Nephron (organoid): Measurements from ENCODE around the gene TUT4.

ENCODE experiments used
- H3K27ac Mint-ChIP-seq, 3 experiments: 2 replicates each; pipeline ENCODE4 v1.8.0; 2020; ENCODE audit warnings: mixed read lengths in 3 of 3, mild to moderate bottlenecking in 2 of 3, moderate library complexity in 1 of 3
- H3K27me3 Mint-ChIP-seq: 2 replicates; pipeline ENCODE4 v1.8.0; 2021; ENCODE audit warnings: low read depth, mild to moderate bottlenecking, moderate library complexity, mixed read lengths
- H3K36me3 Mint-ChIP-seq: 2 replicates; pipeline ENCODE4 v1.8.0; 2020; ENCODE audit warnings: low read depth, mixed read lengths
- H3K4me1 Mint-ChIP-seq: 2 replicates; pipeline ENCODE4 v1.8.0; 2020; ENCODE audit warnings: mixed read lengths
- H3K4me3 Mint-ChIP-seq, 3 experiments: 2 replicates each; pipeline ENCODE4 v1.8.0; 2020; ENCODE audit warnings: mild to moderate bottlenecking in 3 of 3, mixed read lengths in 3 of 3, moderate library complexity in 2 of 3
- H3K9me3 Mint-ChIP-seq: 2 replicates; pipeline ENCODE4 v1.8.0; 2020; ENCODE audit warnings: mixed read lengths
- CTCF ChIP-seq, 3 experiments: fragments of 200-600 bp; sonication (generic); IDR thresholded peaks; one replicate each; pipeline ENCODE4 v1.5.0; 2021; ENCODE audit warnings: antibody characterized with exemption in 3 of 3; ENCODE audit not compliant: unreplicated experiment in 3 of 3

TUT4 gene

GRCh38 chr1:52403566-52404115 is 149.3 kb downstream of the TUT4 start:
- H3K4me1 Mint-ChIP-seq: peaks cover 29% of the 10 kb centered on the region
- H3K4me3 Mint-ChIP-seq: peak overlapping the region; percentile 98 to 99 (median 98)
- H3K9me3 Mint-ChIP-seq: no peaks in the 10 kb centered on the region
- peak overlapping the region; percentile 92 to 99 (median 99) for H3K27ac Mint-ChIP-seq
- H3K36me3 Mint-ChIP-seq: peaks cover 37% of the 10 kb centered on the region
- no peaks in the 10 kb centered on the region for H3K27me3 Mint-ChIP-seq
- TF ChIP-seq CTCF (IDR thresholded peaks at IDR 0.05; ENCODE audit: unreplicated experiment in 3 of 3): no peak

- no peaks in the 10 kb centered on the region for H3K27me3 Mint-ChIP-seq
- no peak for TF ChIP-seq CTCF (IDR thresholded peaks at IDR 0.05; ENCODE audit: unreplicated experiment in 3 of 3)
These were observed 150.0 kb downstream of the TUT4 start for GRCh38 chr1:52402860-52403240.

GRCh38 chr1:52400131-52400530 is 152.8 kb downstream of the TUT4 start:
- Mint-ChIP-seq H3K4me3 (no peak overlapping the region), H3K36me3 (peaks cover 34% of the 10 kb centered on the region), H3K4me1 (peaks cover 18% of the 10 kb centered on the region), H3K9me3 (no peaks in the 10 kb centered on the region), H3K27ac (no peak overlapping the region), H3K27me3 (no peaks in the 10 kb centered on the region)
- no peak for TF ChIP-seq CTCF (IDR thresholded peaks at IDR 0.05; ENCODE audit: unreplicated experiment in 3 of 3)

More at GRCh38 chr1:52402860-52403240, 150.0 kb downstream of the TUT4 start:
- Mint-ChIP-seq H3K4me3 (peak overlapping the region; percentile 98 to 99 (median 98)), H3K4me1 (peaks cover 29% of the 10 kb centered on the region), H3K9me3 (no peaks in the 10 kb centered on the region), H3K36me3 (peaks cover 31% of the 10 kb centered on the region), H3K27ac (peak overlapping the region in 1 of 3 experiments; percentile 22)

GRCh38 chr1:52399629-52400028 is 153.3 kb downstream of the TUT4 start:
- Mint-ChIP-seq H3K4me1 (peaks cover 16% of the 10 kb centered on the region), H3K4me3 (no peak overlapping the region)

GRCh38 chr1:52393174-52393573 is 159.7 kb downstream of the TUT4 start:
- Mint-ChIP-seq H3K36me3 (peaks cover 36% of the 10 kb centered on the region), H3K27me3 (no peaks in the 10 kb centered on the region)

More at GRCh38 chr1:52399629-52400028, 153.3 kb downstream of the TUT4 start:
- H3K9me3 Mint-ChIP-seq: no peaks in the 10 kb centered on the region
- H3K27ac Mint-ChIP-seq: no peak overlapping the region
- TF ChIP-seq CTCF (IDR thresholded peaks at IDR 0.05; ENCODE audit: unreplicated experiment in 3 of 3): no peak
- H3K36me3 Mint-ChIP-seq: peaks cover 37% of the 10 kb centered on the region
- H3K27me3 Mint-ChIP-seq: no peaks in the 10 kb centered on the region

More at GRCh38 chr1:52393174-52393573, 159.7 kb downstream of the TUT4 start:
- no peak for TF ChIP-seq CTCF (IDR thresholded peaks at IDR 0.05; ENCODE audit: unreplicated experiment in 3 of 3)
- H3K4me3 Mint-ChIP-seq: no peak overlapping the region
- H3K9me3 Mint-ChIP-seq: no peaks in the 10 kb centered on the region
- no peak overlapping the region for H3K27ac Mint-ChIP-seq
- H3K4me1 Mint-ChIP-seq: no peaks in the 10 kb centered on the region
